22Rv1 (cell line): ENCODE data around the gene ANXA2.

ENCODE experiments used
- ZFX ChIP-seq: fragments of 450-650 bp; IDR thresholded peaks from 2 replicates; pipeline ENCODE4 v1.6.1; 2017; ENCODE audit warnings: antibody characterized with exemption, borderline replicate concordance
- TF ChIP-seq, protein P1 (sequence below): fragments of 450-650 bp; IDR thresholded peaks from 2 replicates; pipeline ENCODE4 v1.5.1; 2017; ENCODE audit warnings: mild to moderate bottlenecking

- TF ChIP-seq, protein P1, sequence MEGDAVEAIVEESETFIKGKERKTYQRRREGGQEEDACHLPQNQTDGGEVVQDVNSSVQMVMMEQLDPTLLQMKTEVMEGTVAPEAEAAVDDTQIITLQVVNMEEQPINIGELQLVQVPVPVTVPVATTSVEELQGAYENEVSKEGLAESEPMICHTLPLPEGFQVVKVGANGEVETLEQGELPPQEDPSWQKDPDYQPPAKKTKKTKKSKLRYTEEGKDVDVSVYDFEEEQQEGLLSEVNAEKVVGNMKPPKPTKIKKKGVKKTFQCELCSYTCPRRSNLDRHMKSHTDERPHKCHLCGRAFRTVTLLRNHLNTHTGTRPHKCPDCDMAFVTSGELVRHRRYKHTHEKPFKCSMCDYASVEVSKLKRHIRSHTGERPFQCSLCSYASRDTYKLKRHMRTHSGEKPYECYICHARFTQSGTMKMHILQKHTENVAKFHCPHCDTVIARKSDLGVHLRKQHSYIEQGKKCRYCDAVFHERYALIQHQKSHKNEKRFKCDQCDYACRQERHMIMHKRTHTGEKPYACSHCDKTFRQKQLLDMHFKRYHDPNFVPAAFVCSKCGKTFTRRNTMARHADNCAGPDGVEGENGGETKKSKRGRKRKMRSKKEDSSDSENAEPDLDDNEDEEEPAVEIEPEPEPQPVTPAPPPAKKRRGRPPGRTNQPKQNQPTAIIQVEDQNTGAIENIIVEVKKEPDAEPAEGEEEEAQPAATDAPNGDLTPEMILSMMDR = no peak
- TF ChIP-seq ZFX = no peak
These were observed 18.6 kb downstream of the ANXA2 start for GRCh38 chr15:60379185-60379524.
